ENCODE measurements around the gene FLCN.
"Not testable (repeated sequence)": the region's sequence is repeated elsewhere in the genome, so short reads cannot be mapped to it uniquely, and the experiment has no call there.

FLCN gene

DNA sequence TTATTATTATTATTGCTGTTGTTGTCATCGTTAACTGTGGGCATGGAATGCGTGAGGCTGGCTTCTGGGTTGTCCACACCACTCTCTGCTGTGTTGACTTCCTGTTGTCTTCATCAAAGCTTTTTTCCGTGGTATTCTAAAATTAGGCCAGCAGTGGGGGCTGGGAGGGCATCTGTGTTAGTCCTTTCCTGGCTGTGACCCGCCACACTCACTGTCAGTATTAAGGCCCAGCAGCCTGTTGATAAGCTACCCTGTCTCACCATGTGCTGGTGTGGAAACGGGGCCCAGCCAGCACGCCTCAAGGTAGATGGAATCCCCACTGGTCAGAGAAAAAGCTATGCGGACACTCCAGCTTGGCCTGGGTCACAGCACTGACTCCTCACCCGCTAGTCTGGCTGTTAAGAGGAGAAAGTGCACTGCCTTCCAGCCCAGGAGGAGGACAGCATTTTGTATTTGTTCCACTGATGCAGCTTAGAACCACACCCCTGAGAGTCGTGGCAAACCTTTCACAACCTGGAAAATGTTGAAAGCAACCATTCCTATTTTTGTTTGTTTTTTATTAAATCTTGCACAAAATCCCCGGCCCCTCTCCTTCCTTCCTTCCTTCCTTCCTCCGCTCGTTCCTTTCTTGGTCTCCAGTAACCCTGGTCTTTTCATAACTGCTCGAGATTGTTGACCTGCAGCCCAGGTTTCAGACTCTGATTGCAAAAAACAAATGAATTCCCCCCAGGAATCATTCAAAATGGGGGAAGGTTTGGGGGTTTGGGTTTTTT, 51.8 kb downstream of the FLCN start:
- DNase-seq (ENCODE audit: low spot score) = not testable (repeated sequence)

GRCh38 chr17:17183744-17184143, 53.2 kb downstream of the FLCN start:
- no peak for DNase-seq (ENCODE audit: low spot score)

- DNase-seq (ENCODE audit: low spot score) = no peak
Observed at GRCh38 chr17:17182598-17183136, 54.3 kb downstream of the FLCN start.

DNA sequence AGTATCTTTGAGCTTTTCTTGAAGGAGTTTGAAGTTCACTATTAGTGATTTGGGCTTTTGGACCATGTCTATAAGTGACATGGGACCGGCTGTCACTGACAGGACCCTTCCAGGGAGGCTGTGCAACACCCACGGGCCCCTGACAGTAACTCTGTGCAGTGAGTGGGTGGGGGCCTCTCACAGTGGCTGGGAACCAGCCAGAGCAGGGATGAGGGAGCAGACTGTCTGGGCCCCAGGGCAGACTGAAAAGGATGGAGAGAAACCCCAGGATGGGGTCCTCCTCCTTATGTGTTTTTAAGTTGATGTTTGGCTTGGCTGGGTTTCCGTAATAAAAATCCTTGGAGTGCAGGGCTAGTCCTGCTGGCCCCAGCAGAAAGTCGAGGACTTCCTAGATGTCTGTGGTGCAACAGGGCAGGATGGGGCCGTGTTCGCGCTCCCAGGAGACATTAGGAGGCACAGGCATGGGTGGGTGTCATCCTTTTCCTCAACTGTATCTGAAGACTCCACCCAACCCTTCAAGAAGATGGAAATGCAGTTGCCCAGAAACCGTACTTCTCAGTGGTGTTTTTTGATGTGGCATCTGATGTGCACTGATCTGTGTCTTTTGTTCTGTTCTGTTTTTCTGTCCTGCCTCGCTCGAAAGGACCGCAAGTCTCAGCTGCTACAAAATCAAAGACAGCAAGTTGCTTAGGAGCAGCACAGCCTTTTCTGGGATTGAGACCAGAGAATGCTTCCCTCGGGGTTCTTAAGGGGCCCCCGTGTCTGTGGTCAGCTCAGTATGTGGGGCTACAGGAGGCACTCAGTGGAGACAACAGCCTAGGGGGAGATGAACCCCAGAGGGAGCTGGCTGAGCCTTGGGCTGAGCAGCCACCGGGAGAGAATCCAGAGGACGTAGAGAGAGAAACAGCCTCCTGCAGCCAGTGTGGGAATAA, 55.0 kb downstream of the FLCN start:
- no peak for DNase-seq (ENCODE audit: low spot score)

DNA sequence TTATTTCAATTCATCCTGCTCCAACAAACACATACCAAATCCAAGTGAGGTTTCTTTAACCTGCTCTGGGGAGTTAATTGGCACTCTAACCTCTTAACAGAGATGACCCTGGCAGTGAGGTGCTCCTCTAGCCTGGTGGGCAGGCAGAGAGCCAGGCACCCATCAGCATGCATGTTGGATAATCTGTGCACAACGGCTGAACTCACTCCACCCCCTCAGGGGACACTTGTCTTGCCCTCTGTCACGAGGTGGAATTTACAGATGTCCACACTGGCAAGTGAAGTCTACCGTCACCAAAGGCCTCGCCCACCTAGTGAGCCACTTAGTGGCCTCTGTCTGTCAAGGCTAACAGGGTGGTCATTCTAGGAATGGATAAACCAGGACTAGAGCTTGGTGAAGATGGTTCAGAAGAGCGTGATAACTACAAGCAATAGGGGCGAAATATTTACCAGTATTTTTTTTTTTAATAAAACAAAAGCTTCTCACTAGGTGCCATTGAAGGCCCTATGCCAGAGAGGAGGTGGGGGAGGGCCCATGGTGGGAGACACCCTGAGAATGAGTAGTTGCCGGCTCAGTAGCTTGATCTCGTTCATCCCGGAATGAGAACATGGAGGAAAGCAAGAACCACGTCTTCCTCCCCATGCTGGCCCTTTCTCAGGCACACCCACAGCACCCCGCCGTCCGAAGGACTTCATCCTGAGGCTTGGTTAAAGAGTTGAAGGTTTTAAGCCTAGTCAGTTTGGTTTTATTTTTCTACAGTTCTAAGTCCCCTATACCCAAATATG, 56.0 kb downstream of the FLCN start:
- no peak for DNase-seq (ENCODE audit: low spot score)

- DNase-seq (ENCODE audit: low spot score) = no peak
Observed at GRCh38 chr17:17180141-17180603, 56.8 kb downstream of the FLCN start.

DNA sequence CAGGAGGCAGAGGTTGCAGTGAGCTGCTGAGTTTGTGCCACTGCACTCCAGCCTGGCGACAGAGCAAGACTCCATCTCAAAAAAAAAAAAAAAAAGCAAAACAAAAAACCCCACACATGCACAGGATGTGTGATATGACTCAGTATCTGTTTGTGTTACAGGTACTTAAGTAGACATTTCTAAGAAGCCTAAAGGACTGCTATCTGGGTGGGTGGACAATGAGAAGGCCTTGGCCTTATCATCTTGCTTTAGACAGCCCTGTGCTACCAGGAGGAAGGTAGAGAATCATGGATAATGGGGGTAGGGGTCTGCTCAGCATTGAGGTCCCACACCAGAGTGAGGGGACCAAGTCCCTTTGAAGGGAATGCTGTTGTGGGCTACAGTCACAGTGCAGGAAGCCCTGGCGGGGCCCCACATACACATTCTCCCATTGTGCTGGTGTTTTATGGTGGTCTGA, 57.6 kb downstream of the FLCN start:
- no peak for DNase-seq (ENCODE audit: low spot score)

DNA sequence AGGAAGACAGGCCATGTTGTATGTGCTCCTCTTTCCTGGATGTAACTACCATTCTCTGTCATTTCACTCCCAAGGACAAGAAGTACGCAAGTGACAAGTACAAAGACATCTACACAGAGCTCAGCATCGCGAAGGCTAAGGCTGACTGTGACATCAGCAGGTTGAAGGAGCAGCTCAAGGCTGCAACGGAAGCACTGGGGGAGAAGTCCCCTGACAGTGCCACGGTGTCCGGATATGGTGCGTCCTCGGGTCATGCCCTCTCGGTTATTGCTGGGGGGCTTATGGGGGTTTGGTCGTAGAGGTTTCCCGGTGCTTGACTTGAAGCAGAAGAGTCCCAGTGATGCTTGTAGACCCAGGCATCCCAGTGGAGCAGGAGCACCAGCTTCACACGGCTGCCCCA, 59.8 kb downstream of the FLCN start:
- DNase-seq (ENCODE audit: low spot score) = no peak

DNA sequence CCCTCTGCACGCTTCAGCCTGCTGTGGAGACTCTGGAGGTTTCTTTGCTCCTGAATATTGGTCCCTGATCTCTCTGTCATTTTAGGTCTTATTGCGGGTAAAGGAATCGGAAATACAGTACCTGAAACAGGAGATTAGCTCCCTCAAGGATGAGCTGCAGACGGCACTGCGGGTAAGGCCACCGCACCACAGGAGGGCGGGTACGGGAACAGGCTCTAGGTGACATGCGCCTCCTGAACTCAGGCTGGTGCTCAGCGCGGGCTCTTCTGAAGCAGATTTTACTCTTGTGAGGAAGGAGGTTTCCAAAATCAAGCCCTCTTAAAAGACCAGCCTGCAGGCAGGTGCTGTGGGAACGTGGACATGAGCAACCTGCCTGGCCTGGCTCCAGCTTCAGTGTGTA, 60.6 kb downstream of the FLCN start:
- no peak for DNase-seq (ENCODE audit: low spot score)

DNA sequence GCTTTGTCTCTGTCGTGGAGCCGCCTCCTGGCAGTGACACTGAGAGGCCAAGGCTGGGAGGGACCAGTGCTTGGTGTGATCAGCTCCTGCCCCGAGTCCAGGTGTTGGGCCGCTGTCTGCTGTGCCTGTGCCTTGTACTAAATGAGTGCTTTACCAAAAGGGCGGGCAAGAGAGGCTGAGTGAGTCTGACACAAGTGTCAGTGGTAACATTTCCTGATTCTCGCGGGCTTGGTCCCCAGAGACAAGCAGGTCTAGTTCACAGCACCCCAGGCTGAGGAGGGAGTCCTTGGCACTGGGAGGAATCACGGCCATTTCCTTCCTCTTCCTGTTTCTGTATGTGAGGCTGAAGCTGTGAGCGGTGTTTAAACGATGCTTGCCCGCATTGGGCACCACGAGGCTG, 61.1 kb downstream of the FLCN start:
- no peak for DNase-seq (ENCODE audit: low spot score)

DNA sequence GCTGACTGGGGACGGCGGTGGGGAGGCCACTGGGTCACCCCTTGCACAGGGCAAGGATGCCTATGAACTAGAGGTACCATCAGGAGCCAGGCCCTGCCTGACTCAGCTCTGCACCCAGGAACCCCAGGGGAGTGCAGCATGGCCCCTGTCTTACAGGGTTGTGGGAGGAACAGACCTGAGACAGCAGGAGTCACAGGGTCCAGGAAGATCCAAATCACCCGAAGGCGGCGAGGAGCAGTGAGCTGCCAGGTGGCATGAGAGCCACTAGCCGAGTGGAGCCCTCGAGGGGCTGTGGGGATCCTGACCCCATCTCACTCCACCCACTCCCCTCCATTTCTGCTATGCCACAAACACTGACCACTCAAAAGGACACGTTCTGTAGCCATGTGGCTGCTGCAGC, 61.6 kb downstream of the FLCN start:
- DNase-seq (ENCODE audit: low spot score) = no peak

- DNase-seq (ENCODE audit: low spot score) = no peak
Observed at GRCh38 chr17:17173921-17174320, 63.0 kb downstream of the FLCN start.

- no peak for DNase-seq (ENCODE audit: low spot score)
Observed at GRCh38 chr17:17172990-17173389, 64.0 kb downstream of the FLCN start.

- no peak for DNase-seq (ENCODE audit: low spot score)
Observed at GRCh38 chr17:17172001-17172939, 64.7 kb downstream of the FLCN start.

- no peak for DNase-seq (ENCODE audit: low spot score)
Observed at GRCh38 chr17:17171186-17171585, 65.8 kb downstream of the FLCN start.

DNA sequence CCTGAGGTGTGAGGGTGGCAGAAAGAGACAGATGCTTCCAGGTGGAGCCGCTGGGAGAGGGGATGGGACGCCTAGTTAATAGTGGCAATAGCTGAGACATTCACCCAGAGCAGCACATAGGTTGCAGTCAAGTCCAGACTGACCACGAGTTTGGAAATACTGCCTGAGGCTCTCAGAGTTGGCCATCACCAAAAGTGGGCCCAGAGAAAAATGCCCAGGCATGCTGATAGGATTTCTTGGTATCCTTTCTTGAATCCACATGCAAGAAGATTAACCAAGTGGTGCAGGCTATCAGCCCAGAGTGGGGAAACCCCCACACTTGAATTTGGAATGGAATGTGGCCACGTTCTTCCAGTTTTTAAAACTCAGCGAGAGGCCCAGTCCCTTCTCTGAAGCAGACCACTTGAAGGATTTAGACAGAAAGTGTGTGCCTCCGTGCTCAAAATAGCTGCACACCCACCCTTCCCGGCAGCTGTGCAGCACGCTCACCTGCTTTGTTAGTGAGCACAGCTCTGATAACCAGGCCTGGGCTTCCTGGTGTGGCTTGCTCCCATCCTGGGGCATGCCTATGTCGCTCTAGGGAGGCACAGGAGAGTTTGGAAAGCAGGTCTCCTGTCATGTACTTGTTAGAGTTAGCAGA, 66.5 kb downstream of the FLCN start:
- DNase-seq (ENCODE audit: low spot score) = no peak

GRCh38 chr17:17169396-17169795, 67.6 kb downstream of the FLCN start:
- DNase-seq (ENCODE audit: low spot score) = no peak

DNA sequence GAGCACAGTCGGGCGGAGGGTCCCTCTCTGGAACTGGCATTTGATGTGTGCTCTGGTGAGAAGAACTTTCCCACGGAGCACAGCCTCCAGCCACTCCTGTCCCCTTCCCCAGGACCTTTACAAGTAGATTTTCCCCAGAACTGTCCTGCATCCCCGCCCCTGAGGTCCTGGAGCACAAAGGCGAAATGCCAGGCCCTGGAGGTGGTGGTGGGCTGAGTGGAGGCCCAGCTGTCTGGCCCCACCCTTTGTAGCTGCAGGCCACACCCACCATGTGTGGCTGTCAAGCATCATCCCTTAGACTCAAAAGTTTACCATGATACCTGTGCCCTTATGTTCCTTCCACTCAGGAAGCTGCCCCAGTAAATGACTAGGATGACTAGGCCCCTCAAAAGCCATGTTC, 68.6 kb downstream of the FLCN start:
- DNase-seq (ENCODE audit: low spot score) = no peak

GRCh38 chr17:17167986-17168385, 69.0 kb downstream of the FLCN start:
- no peak for DNase-seq (ENCODE audit: low spot score)

- no peak for DNase-seq (ENCODE audit: low spot score)
Observed at GRCh38 chr17:17167356-17167755, 69.6 kb downstream of the FLCN start.
